B cell (primary cell): ENCODE measurements around the gene MT1M.

Source experiments
- CTCF ChIP-seq: fragments of 200-600 bp; IDR thresholded peaks from one replicate; pipeline ENCODE4 v1.8.0; 2022; ENCODE audit warnings: antibody characterized with exemption, mild to moderate bottlenecking
- EZH2 ChIP-seq: IDR thresholded peaks from 2 replicates; pipeline ENCODE4 v1.6.1; 2012; ENCODE audit warnings: borderline replicate concordance, low read depth, mild to moderate bottlenecking, moderate library complexity, low read length; ENCODE audit not compliant: insufficient read depth, poor library complexity, severe bottlenecking

DNA sequence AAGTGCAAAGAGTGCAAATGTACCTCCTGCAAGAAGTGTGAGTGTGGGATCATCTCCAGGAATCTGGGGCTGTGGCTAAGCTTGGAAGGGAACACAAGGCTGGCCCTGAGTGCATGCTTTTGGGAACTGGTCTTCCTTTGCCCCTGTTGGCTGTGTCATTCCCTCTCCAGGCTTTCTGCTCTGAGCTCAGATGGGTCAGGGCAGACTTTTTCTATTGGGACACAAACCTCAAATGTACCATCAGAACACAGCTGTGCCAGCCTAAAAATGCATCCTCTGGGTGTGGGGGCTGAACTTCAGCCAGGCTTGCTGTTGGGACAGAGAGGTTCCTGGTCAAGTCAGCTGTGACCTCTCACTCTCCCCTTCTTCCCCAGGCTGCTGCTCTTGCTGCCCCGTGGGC is 20.1 kb downstream of the MT1M start:
- TF ChIP-seq CTCF (no peak), EZH2 (no peak)
